Parietal lobe (tissue), 2 donors: Measurements from ENCODE around the gene ETV5. TPM values are rescaled to one million over a fixed set of nuclear protein-coding genes. Genes with fewer than 3 reads are reported as not detected.

Source experiments
- small RNA-seq: library from RNA; depleted of rRNA; stranded (forward); fragments of <200 nt; gene quantifications from one replicate; pipeline ENCODE3, GENCODE V24; 2014; ENCODE audit warnings: low replicate concordance
- total RNA-seq: library from RNA; depleted of rRNA; stranded (reverse); fragments of >200 nt; gene quantifications from one replicate; pipeline ENCODE4 v1.2.3, GENCODE V29; 2014

ETV5 gene
- total RNA-seq = 51.6 TPM

GRCh38 chr3:186108941-186109865, at the start of gene ETV5:
Gene ETV5, minus strand, starts transcription at chr3:186109089. Its CDS starts 3,221 bp downstream, at chr3:186105868.

Small RNA genes lying within 50 kb of the gene (small RNA-seq; reads per million reads assigned to genes)
- gene RF00017 = not detected

Other genes starting within 250 kb of the ETV5 start
- 258 TPM for gene TRA2B, start 171.1 kb downstream of the ETV5 start, total RNA-seq